ENCODE data around the gene FKBP11. TPM values are rescaled to one million over a fixed set of nuclear protein-coding genes. Genes with fewer than 3 reads are reported as not detected.
"Not testable (repeated sequence)": the region's sequence is repeated elsewhere in the genome, so short reads cannot be mapped to it uniquely, and the experiment has no call there.

Gene FKBP11

GRCh38 chr12:48873534-48873933 lies 51.8 kb downstream of the FKBP11 start:
- H4K8ac ChIP-seq (ENCODE audit: low read depth, low read length); H3K23ac ChIP-seq (ENCODE audit: low read length); H3K4me3 ChIP-seq (ENCODE audit: low read length); H3K27ac ChIP-seq (ENCODE audit: low read depth, low read length); H4K5ac ChIP-seq (ENCODE audit: low read length); H2BK5ac ChIP-seq (ENCODE audit: low read length); H3K4me1 ChIP-seq (ENCODE audit: control insufficient read depth, low read depth, low read length); H2AK5ac ChIP-seq (ENCODE audit: low read length); H3K18ac ChIP-seq (ENCODE audit: low read length); H3K56ac ChIP-seq (ENCODE audit: low read length); DNase-seq; H3K79me2 ChIP-seq (ENCODE audit: control insufficient read depth, insufficient read depth, low read length); H3K27me3 ChIP-seq (ENCODE audit: insufficient read depth, low read length, poor library complexity); H2BK120ac ChIP-seq (ENCODE audit: low read depth, low read length); H3K9ac ChIP-seq (ENCODE audit: low read length); H3K79me1 ChIP-seq (ENCODE audit: low read length); H3K36me3 ChIP-seq (ENCODE audit: control insufficient read depth, insufficient read depth, low read length); H3K4me2 ChIP-seq (ENCODE audit: low read length); H2BK15ac ChIP-seq (replicated peaks; ENCODE audit: low read depth); H3K4ac ChIP-seq (ENCODE audit: low read depth, low read length): not testable (repeated sequence)
- no CpG with 5 or more reads among the region's 8 CpGs for WGBS (ENCODE audit: extremely low coverage, insufficient coverage, low lambda C conversion rate)

GRCh38 chr12:48873096-48873495 lies 52.2 kb downstream of the FKBP11 start:
- H3K27me3 ChIP-seq (ENCODE audit: insufficient read depth, low read length, poor library complexity), result no peaks in the 10 kb centered on the region
- H2BK5ac ChIP-seq (ENCODE audit: low read length), result no peak overlapping the region
- no peak overlapping the region for H3K4ac ChIP-seq (ENCODE audit: low read depth, low read length)
- H3K4me3 ChIP-seq (ENCODE audit: low read length), result no peak overlapping the region
- no peak overlapping the region for H2BK15ac ChIP-seq (replicated peaks; ENCODE audit: low read depth)
- H3K27ac ChIP-seq (ENCODE audit: low read depth, low read length), result no peak overlapping the region
- no peaks in the 10 kb centered on the region for H3K4me1 ChIP-seq (ENCODE audit: control insufficient read depth, low read depth, low read length)
- DNase-seq, result no peak
- no peak overlapping the region for H3K18ac ChIP-seq (ENCODE audit: low read length)
- no peak overlapping the region for H2BK120ac ChIP-seq (ENCODE audit: low read depth, low read length)
- no peaks in the 10 kb centered on the region for H3K79me2 ChIP-seq (ENCODE audit: control insufficient read depth, insufficient read depth, low read length)
- no peak overlapping the region for H3K4me2 ChIP-seq (ENCODE audit: low read length)
- no peak overlapping the region for H4K8ac ChIP-seq (ENCODE audit: low read depth, low read length)
- no peak overlapping the region for H3K9ac ChIP-seq (ENCODE audit: low read length)
- H3K79me1 ChIP-seq (ENCODE audit: low read length), result no peaks in the 10 kb centered on the region
- no CpG with 5 or more reads among the region's 4 CpGs for WGBS (ENCODE audit: extremely low coverage, insufficient coverage, low lambda C conversion rate)
- H3K36me3 ChIP-seq (ENCODE audit: control insufficient read depth, insufficient read depth, low read length), result no peaks in the 10 kb centered on the region
- no peak overlapping the region for H3K23ac ChIP-seq (ENCODE audit: low read length)
- H4K5ac ChIP-seq (ENCODE audit: low read length), result no peak overlapping the region
- H3K56ac ChIP-seq (ENCODE audit: low read length), result no peak overlapping the region
- no peak overlapping the region for H2AK5ac ChIP-seq (ENCODE audit: low read length)

Small RNA genes lying within 50 kb of the gene (small RNA-seq; reads per million reads assigned to genes)
- gene AC073610.1 (ENCODE audit: insufficient read depth) (not detected), gene RNU6-600P (ENCODE audit: insufficient read depth) (not detected)

Data from mesendoderm (in vitro differentiated cells).